Omental fat pad (tissue), 4 donors: ENCODE results near the gene S100A14. TPM values are rescaled to one million over a fixed set of nuclear protein-coding genes. Genes with fewer than 3 reads are reported as not detected.
"Not testable (repeated sequence)": the region's sequence is repeated elsewhere in the genome, so short reads cannot be mapped to it uniquely, and the experiment has no call there.

ENCODE experiments used
- ATAC-seq: fragments of 150-250 bp; one replicate; pipeline ENCODE4 v1.9.1; 2016; ENCODE audit warnings: mild to moderate bottlenecking, moderate library complexity; ENCODE audit not compliant: low FRiP score
- DNase-seq: peaks from one replicate; pipeline ENCODE4 v3.0.0-alpha.2; 2019; ENCODE audit warnings: low spot score
- total RNA-seq, 4 donors: library from RNA; depleted of rRNA; stranded (reverse); fragments of >200 nt; gene quantifications; one replicate each; pipeline ENCODE4 v1.1.0, GENCODE V29; 2016
- TF ChIP-seq, protein P1 (sequence below), 3 donors: fragments of 450-650 bp; IDR thresholded peaks; one replicate each; pipeline ENCODE4 v1.5.1; 2016 to 2017; ENCODE audit warnings: antibody characterized with exemption in 3 of 3, mild to moderate bottlenecking in 3 of 3, moderate library complexity in 2 of 3

Gene S100A14
- total RNA-seq, 4 donors from 2014 or later: 0.50 to 1.9 (median 1.3) TPM; not detected in 1

DNA sequence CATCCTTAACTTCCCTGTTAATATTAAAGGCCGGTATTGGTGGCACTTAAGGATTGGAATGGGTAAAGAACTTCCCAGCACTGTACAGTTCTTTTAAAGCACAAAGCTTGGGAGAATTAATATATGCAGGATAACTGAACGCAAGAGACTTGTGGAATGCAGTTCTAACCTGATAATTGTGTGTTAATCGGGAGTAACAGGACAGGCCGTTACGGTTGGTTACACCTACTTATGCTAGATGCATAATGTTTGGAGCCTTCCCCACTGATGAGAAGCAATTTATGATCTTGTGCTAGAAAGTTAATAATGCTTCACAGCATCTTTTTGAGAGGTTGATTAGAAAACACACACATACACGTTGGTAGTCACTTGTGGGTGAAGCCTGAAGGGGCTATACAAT, 24.7 kb upstream of the S100A14 start:
- DNase-seq (no peak), ATAC-seq (no peak)
- TF ChIP-seq, protein P1, sequence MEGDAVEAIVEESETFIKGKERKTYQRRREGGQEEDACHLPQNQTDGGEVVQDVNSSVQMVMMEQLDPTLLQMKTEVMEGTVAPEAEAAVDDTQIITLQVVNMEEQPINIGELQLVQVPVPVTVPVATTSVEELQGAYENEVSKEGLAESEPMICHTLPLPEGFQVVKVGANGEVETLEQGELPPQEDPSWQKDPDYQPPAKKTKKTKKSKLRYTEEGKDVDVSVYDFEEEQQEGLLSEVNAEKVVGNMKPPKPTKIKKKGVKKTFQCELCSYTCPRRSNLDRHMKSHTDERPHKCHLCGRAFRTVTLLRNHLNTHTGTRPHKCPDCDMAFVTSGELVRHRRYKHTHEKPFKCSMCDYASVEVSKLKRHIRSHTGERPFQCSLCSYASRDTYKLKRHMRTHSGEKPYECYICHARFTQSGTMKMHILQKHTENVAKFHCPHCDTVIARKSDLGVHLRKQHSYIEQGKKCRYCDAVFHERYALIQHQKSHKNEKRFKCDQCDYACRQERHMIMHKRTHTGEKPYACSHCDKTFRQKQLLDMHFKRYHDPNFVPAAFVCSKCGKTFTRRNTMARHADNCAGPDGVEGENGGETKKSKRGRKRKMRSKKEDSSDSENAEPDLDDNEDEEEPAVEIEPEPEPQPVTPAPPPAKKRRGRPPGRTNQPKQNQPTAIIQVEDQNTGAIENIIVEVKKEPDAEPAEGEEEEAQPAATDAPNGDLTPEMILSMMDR (IDR thresholded peaks at IDR 0.05): no peak

DNA sequence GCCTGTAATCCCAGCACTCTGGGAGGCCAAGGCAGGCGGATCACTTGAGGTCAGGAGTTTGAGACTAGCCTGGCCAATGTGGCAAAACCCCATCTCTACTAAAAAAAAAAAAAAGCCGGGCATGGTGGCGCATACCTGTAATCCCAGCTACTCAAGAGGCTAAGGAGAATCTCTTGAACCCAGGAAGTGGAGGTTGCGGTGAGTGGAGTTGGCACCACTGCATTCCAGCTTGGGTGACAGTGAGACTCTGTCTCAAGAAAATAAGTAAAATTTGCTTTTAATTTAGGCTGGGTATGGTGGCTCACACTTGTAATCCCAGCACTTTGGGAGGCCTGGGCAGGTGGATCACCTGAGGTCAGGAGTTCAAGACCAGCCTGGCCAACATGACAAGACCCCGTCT, 24.1 kb upstream of the S100A14 start:
- DNase-seq, ATAC-seq: not testable (repeated sequence)

DNA sequence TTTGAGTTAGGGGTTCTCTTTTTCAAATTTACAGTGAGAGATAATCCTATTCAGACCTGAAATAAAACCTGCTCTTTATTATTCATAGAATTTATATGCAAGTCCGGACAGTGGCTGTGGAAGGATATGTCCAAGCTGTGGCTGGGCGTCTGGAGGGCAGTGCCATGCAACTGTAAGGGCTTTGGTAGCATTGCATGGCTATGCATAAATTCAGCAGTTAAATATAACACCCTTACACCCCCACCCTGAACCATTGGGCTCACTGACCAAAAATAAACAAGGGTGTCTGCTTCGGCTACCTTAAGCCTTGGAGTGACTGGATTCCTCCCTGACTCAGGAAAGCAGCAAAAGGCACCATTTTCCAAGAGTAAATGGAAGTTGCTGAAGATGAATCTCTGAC, 23.2 kb upstream of the S100A14 start:
- ATAC-seq (no peak), DNase-seq (no peak)
- TF ChIP-seq, protein P1 (IDR thresholded peaks at IDR 0.05): no peak

DNA sequence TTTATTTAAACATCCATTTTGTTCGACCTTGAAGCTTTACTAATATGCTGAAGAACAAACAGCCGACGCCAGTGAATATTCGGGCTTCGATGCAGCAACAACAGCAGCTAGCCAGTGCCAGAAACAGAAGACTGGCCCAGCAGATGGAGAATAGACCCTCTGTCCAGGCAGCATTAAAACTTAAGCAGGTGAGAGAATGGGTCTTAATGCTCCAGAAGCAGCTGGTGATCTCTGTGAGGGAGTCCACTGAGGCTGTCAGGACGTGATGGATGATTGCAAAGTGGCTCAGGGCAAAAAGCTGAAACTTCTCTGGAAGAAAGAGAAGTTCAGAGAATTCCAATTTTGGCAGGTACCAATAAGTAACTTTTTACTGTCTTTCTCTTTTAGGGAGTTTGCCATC, 22.1 kb upstream of the S100A14 start:
- ATAC-seq: no peak
- no peak for DNase-seq
- TF ChIP-seq, protein P1 (IDR thresholded peaks at IDR 0.05): no peak

DNA sequence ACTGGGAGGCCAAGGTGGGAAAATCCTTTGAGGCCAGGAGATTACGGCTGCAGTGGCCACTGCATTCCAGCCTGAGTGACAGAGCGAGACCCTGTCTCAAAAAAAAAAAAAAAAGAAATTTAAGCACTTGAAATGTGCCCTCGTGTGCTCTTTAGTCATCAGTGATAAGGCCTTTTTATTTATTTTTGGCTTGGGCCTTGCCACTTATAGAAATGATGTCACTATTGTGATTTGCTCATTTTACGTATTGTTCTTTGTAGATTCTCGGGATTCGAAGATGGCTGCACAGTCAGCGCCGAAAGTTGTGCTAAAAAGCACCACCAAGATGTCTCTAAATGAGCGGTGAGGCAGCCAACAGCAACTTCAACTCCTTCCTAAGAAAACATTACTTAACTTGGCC, 20.2 kb upstream of the S100A14 start:
- TF ChIP-seq, protein P1 (IDR thresholded peaks at IDR 0.05): no peak
- no peak for ATAC-seq
- no peak for DNase-seq

DNA sequence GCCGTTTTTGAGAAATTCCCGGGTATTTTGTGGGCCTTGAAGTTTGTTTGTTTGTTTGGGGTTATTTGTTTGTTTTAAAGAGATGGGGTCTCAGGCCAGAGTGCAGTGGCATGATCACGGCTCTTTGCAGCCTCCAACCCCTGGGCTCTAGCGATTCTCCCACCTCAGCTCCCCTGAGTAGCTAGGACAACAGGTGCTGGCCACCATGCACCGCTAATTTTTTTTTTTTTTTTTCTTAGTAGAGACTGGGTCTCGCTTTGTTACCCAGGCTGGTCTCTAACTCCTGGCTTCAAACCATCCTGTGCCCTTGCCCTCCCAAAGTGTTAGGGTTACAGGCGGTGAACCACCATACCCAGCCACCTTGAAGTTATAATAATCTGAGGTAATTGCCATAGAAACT, 19.7 kb upstream of the S100A14 start:
- DNase-seq (no peak), ATAC-seq (no peak)
- TF ChIP-seq, protein P1 (IDR thresholded peaks at IDR 0.05): no peak

DNA sequence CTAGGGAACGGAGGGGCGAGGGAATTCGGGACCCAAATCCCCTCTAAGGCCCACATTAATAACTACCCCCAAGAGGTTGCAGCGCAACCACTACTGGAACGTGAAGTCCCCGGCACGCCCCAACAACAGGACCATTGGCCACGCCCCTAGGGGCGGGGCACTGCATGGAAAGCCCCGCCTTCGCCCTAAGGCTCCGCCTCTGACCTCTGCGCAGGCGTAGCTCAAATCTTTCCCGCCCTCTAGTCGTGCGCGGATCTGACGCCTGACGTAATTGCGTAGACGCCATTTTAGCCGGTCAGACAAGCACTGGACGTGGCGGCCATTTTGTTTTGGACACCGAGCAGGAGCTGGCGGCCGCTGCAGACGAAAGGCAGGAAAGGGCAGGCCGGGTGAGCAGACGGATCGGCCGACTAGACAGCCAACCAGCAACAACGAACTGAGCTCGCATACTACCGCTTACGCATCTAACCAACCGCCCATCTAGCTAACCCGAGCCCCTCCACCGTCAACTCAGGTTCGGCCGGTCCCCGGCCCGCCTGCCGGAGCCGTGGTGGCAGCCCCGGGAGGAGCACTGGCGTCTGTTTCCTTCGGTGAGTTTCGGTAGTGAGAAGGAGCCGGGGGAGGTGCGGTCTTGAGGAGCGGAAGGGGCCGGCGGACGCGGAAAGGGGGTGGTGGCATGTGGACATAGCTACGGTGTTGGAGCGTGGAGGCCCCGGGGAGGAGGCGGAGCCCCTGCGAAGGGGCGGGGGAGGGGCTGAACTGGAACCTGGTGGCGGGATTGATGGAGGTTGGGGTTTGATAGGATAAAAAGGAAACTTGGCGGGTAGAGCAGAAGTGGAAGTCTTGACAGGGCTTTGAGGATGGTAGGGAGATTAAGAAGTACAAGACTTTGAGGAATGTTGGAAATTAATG, 17.9 kb upstream of the S100A14 start, which contains the start of gene CHTOP:
Gene CHTOP (plus strand): TSS at position 313 of the 912 bp plus-strand sequence. CDS start 2,523 bp downstream, outside the sequence.
- peak; percentile 98 for ATAC-seq

More for the DNA sequence above, 17.9 kb upstream of the S100A14 start, which contains the start of gene CHTOP:
- DNase-seq: peak; percentile 96
- TF ChIP-seq, protein P1 (IDR thresholded peaks at IDR 0.05): no peak
